Kidney epithelial cell (primary cell): ENCODE data around the gene TTR. TPM values are rescaled to one million over a fixed set of nuclear protein-coding genes. Genes with fewer than 3 reads are reported as not detected.

Experiments used
- DNase-seq: peaks from one replicate; pipeline ENCODE4 v3.0.0-alpha.2; 2010; ENCODE audit warnings: low read depth
- H3K27me3 ChIP-seq: 2 replicates; pipeline ENCODE4 v1.6.0; 2011; ENCODE audit warnings: low read length; ENCODE audit not compliant: control insufficient read depth, insufficient read depth
- H3K36me3 ChIP-seq: 2 replicates; pipeline ENCODE4 v1.5.1; 2011; ENCODE audit warnings: low read length; ENCODE audit not compliant: control insufficient read depth, insufficient read depth
- H3K4me3 ChIP-seq: 2 replicates; pipeline ENCODE4 v1.5.1; 2011; ENCODE audit warnings: low read depth, mild to moderate bottlenecking, control low read depth, low read length
- CTCF ChIP-seq: IDR thresholded peaks from 2 replicates; pipeline ENCODE4 v1.5.1; 2011; ENCODE audit warnings: mild to moderate bottlenecking, moderate library complexity, low read length, control low read depth, inconsistent platforms; ENCODE audit not compliant: insufficient read depth, poor library complexity, severe bottlenecking
- total RNA-seq: library from RNA; depleted of rRNA; stranded (reverse); fragments of >200 nt; gene quantifications from 2 replicates; pipeline ENCODE4 v1.2.3, GENCODE V29; 2015

TTR gene
- total RNA-seq, 1 donor from 2014 or later, result not detected

- Histone ChIP-seq H3K36me3 (no peaks in the 10 kb centered on the region), H3K27me3 (no peaks in the 10 kb centered on the region), H3K4me3 (no peak overlapping the region)
- no peak for TF ChIP-seq CTCF
- no peak for DNase-seq
These were observed 6.5 kb downstream of the TTR start for GRCh38 chr18:31598021-31598805.

- no peaks in the 10 kb centered on the region for H3K27me3 ChIP-seq
- DNase-seq, result no peak
- no peaks in the 10 kb centered on the region for H3K36me3 ChIP-seq
- TF ChIP-seq CTCF, result no peak
- no peak overlapping the region for H3K4me3 ChIP-seq
These were observed 11.6 kb downstream of the TTR start for GRCh38 chr18:31603315-31603714.

- Histone ChIP-seq H3K4me3 (no peak overlapping the region), H3K27me3 (no peaks in the 10 kb centered on the region), H3K36me3 (no peaks in the 10 kb centered on the region)
- TF ChIP-seq CTCF, result no peak
- DNase-seq, result no peak
These were observed 14.6 kb downstream of the TTR start for GRCh38 chr18:31606265-31606664.

GRCh38 chr18:31607384-31607783 is 15.7 kb downstream of the TTR start:
- TF ChIP-seq CTCF, result no peak
- no peaks in the 10 kb centered on the region for H3K36me3 ChIP-seq
- H3K4me3 ChIP-seq, result no peak overlapping the region
- no peaks in the 10 kb centered on the region for H3K27me3 ChIP-seq
- DNase-seq, result no peak

- no peak for DNase-seq
- Histone ChIP-seq H3K36me3 (no peaks in the 10 kb centered on the region), H3K4me3 (no peak overlapping the region), H3K27me3 (no peaks in the 10 kb centered on the region)
- TF ChIP-seq CTCF, result no peak
These were observed 18.2 kb downstream of the TTR start for GRCh38 chr18:31609886-31610285.
